Heart right ventricle (tissue), 16 donors: ENCODE results near the gene SRC. TPM values are rescaled to one million over a fixed set of nuclear protein-coding genes. Genes with fewer than 3 reads are reported as not detected.
A peak's percentile ranks its signal among the peaks of the same experiment; 100 is the strongest.

Experiments used
- ATAC-seq, 8 donors: fragments of 200-7000 bp; cut with Tn5 transposase; one replicate each; pipeline ENCODE4 v1.9.1; 2020; ENCODE audit warnings: mild to moderate bottlenecking in 8 of 8, moderate library complexity in 8 of 8, moderate number of reproducible peaks in 1 of 8
- DNase-seq, 2 donors: peaks; one replicate each; pipeline ENCODE4 v3.0.0-alpha.2; 2020
- H3K27ac ChIP-seq, 10 donors: fragments of 200-600 bp; sonication (generic) in 2 of 10; one replicate each; pipeline versions ENCODE4 v1.5.0 to v1.8.0; 2020 to 2022; ENCODE audit warnings: mild to moderate bottlenecking in 3 of 10
- H3K27me3 ChIP-seq, 7 donors: fragments of 200-600 bp; one replicate each; pipeline ENCODE4 v1.8.0; 2021 to 2022; ENCODE audit warnings: mild to moderate bottlenecking in 2 of 7
- H3K36me3 ChIP-seq, 9 donors: fragments of 200-600 bp; sonication (generic) in 1 of 9; one replicate each; pipeline versions ENCODE4 v1.5.0 to v1.8.0; 2020 to 2022; ENCODE audit warnings: mild to moderate bottlenecking in 2 of 9
- H3K4me1 ChIP-seq, 9 donors: fragments of 200-600 bp; sonication (generic) in 1 of 9; one replicate each; pipeline versions ENCODE4 v1.5.0 to v1.8.0; 2020 to 2022; ENCODE audit warnings: mild to moderate bottlenecking in 4 of 9
- H3K4me3 ChIP-seq, 10 donors: fragments of 200-600 bp; sonication (generic) in 2 of 10; one replicate each; pipeline versions ENCODE4 v1.5.0 to v1.8.0; 2020 to 2022; ENCODE audit warnings: mild to moderate bottlenecking in 7 of 10, moderate library complexity in 2 of 10
- H3K9me3 ChIP-seq, 11 donors: fragments of 200-600 bp in 10 of 11; sonication (generic) in 2 of 11; one replicate each; pipeline versions ENCODE4 v1.5.0 to v1.8.0; 2013 to 2022; ENCODE audit warnings: mild to moderate bottlenecking in 2 of 11, control low read depth in 1 of 11, moderate library complexity in 1 of 11
- CTCF ChIP-seq, 9 donors: fragments of 200-600 bp; sonication (generic) in 2 of 9; IDR thresholded peaks; one replicate each; pipeline versions ENCODE4 v1.5.0 to v1.8.0; 2021 to 2022; ENCODE audit warnings: antibody characterized with exemption in 9 of 9, mild to moderate bottlenecking in 5 of 9, moderate library complexity in 1 of 9
- WGBS, 2 donors: extraction: QIAGEN DNeasy Blood & Tissue Kit; methylation state at CpG; one replicate each; pipeline ENCODE4 v1.1.7; 2013; ENCODE audit warnings: inconsistent platforms in 1 of 2; 5-methylcytosine and 5-hydroxymethylcytosine counted together
- intact Hi-C, 10 donors: fragments of 100-400 bp; cut with DNase I; formaldehyde crosslinking; loops; one replicate each; pipeline versions ENCODE4 v1.11.1 to v1.14.2; 2022
- polyA plus RNA-seq, 2 donors: library from polyadenylated mRNA; stranded (reverse); fragments of 200-250 nt; gene quantifications; one replicate each; pipeline ENCODE4 v1.2.3, GENCODE V29; 2013
- total RNA-seq, 10 donors: library from RNA; stranded (reverse); fragmentation: NEBNext Ultra II Directional in 3 of 10; extraction: Animal tissue kit (Norgen Biotek cat#: 25700) in 3 of 10; gene quantifications; one replicate each; pipeline versions ENCODE4 v1.2.1 to v1.2.4, GENCODE V29; 2021 to 2023
- donor health status: Arrhythmogenic right ventricular cardiomyopathy.
- donor health status: ischemic (EF 13 %, LVEDD 7.1; RV severe dilation, severe dysfunction).
- donor health status: healthy with polysubstance abuse.
- donor health status: DM: no; HTN: yes; CAD: no.
- donor health status: DM: no; HTN: no; CAD: no.
- donor health status: ischemic (EF 25% LVEDD 6.9; RV normal size, moderate dysfunction).
- donor health status: ischemic (EF 25% LVEDD 5.7; RV mildly dilated, moderate dysfunction).
- donor health status: healthy.
- donor health status: DM: yes; HTN: yes; CAD: no.
- donor health status: Ischemic cardiomyopathy.
- donor health status: ischemic (EF 35%, LVEDD 5.7; RV mildly dilated, moderate dysfunction).
- donor health status: nonischemic (EF 11% LVEDD 7.7; RV severe dilation, severe dysfunction).
- donor health status: DM: yes; HTN: yes; CAD: no.
- donor health status: PGD.
- donor health status: ischemic (EF 29% LVEDD 5.4; RV normal size, mild dysfunction).
- donor health status: nonischemic (EF 23%, LVEDD 6.1; RV moderate dilation, normal function).

Gene SRC
- total and polyA plus RNA-seq, 12 donors = 1.9 to 10.8 (median 4.2) TPM

- no peaks in the 10 kb centered on the region for H3K27me3 ChIP-seq
- DNase-seq (no peak), ATAC-seq (no peak)
- no peak for TF ChIP-seq CTCF (IDR thresholded peaks at IDR 0.05)
- peaks cover 0 to 7% (median 0%) of the 10 kb centered on the region in 11 donors for H3K9me3 ChIP-seq
- peaks cover 0 to 52% (median 18%) of the 10 kb centered on the region in 9 donors for H3K36me3 ChIP-seq
- no peak overlapping the region for H3K27ac ChIP-seq
- WGBS, 2 donors = 91 to 94% methylated on average over 6 of the region's 6 CpGs
- intact Hi-C loops = no loop called here
- H3K4me3 ChIP-seq = no peak overlapping the region
- H3K4me1 ChIP-seq = peaks cover 0 to 55% (median 34%) of the 10 kb centered on the region in 9 donors
Measured at GRCh38 chr20:37298190-37298939, 47.6 kb upstream of the SRC start.

- Histone ChIP-seq H3K4me3 (no peak overlapping the region), H3K36me3 (peaks cover 0 to 64% (median 18%) of the 10 kb centered on the region in 9 donors), H3K4me1 (peaks cover 0 to 48% (median 34%) of the 10 kb centered on the region in 9 donors), H3K27ac (no peak overlapping the region), H3K27me3 (no peaks in the 10 kb centered on the region), H3K9me3 (no peaks in the 10 kb centered on the region)
- ATAC-seq (peak in 3 of 8 donors; percentile 47 to 51 (median 48)), DNase-seq (no peak)
- 58 to 67% methylated on average over 6 of the region's 6 CpGs for WGBS, 2 donors
- TF ChIP-seq CTCF (IDR thresholded peaks at IDR 0.05) = no peak
- intact Hi-C loops = no loop called here
Measured at GRCh38 chr20:37299718-37300528, 46.0 kb upstream of the SRC start.

- ATAC-seq = no peak
Measured at GRCh38 chr20:37301120-37301519, 44.8 kb upstream of the SRC start.

More at GRCh38 chr20:37301120-37301519, 44.8 kb upstream of the SRC start:
- Histone ChIP-seq H3K27me3 (no peaks in the 10 kb centered on the region), H3K4me3 (no peak overlapping the region), H3K4me1 (peaks cover 0 to 44% (median 24%) of the 10 kb centered on the region in 9 donors), H3K9me3 (no peaks in the 10 kb centered on the region), H3K27ac (no peak overlapping the region), H3K36me3 (peaks cover 0 to 73% (median 18%) of the 10 kb centered on the region in 9 donors)
- WGBS, 2 donors = 98 to 99% methylated on average over 9 of the region's 9 CpGs
- no peak for TF ChIP-seq CTCF (IDR thresholded peaks at IDR 0.05)
- intact Hi-C loops = no loop called here
- DNase-seq = no peak
